ENCODE measurements around the gene ARHGEF7.

The ARHGEF7 gene

DNA sequence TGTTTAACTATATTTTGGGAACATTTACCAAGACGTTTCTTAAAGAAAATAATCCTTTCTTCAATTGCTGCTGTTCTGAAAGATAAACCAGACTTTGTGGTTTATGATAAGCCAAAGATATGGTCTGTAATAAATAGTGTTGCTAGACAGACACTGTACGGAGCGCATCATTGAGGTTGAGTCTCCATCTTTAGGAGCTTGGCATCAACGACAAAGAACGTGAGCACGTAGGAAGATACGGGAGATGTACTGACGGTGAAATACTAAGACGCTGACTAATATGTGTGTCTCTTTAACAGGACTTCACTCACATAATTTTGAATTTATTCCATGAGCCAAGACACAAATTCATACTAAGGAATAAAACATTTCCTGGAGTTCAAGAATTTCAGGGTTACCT lies 221.6 kb downstream of the ARHGEF7 start:
- no peak overlapping the region for H3K27ac ChIP-seq
- H3K9ac ChIP-seq, result no peak overlapping the region
- no peaks in the 10 kb centered on the region; a peak in 1 of 22 replicates for H3K36me3 ChIP-seq
- H3K27me3 ChIP-seq, result no peaks in the 10 kb centered on the region
- no peak overlapping the region for H3K4me3 ChIP-seq
- TF ChIP-seq Cebpa-rat (IDR thresholded peaks at IDR 0.05), result no peak
- no peak overlapping the region for H3K4me2 ChIP-seq
- no peaks in the 10 kb centered on the region for H4K20me1 ChIP-seq
- H3K4me1 ChIP-seq, result peaks cover 0 to 7% (median 0%) of the 10 kb centered on the region in 10 experiments; a peak in 6 of 20 replicates
- H3K9me3 ChIP-seq (replicated peaks in 1 of 11), result peaks cover 6 to 21% (median 15%) of the 10 kb centered on the region in 11 experiments; a peak in 19 of 22 replicates

DNA sequence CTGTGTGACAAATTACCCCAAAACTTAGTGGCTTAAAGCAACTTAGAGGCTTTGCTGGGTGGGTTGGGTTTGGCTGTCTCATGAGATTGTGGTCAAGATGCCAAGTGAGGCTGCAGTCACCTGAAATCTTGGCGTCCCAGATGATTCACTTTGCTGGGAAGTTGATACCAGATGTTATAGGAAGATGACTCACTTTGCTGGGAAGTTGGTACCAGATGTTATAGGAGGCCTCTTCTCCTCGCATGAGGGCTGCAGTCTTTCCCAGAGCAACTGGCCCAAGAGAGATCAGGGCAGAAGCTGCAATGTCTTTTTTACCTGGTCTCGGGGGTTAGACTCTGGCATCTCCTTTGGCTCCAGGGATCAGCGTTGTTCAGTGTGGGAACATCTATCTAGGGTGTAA lies 222.1 kb downstream of the ARHGEF7 start:
- Histone ChIP-seq H3K27ac (no peak overlapping the region), H3K4me2 (0 out of 22 replicates have a peak overlapping the region, but pooled peaks of 1 of the 11 experiments have one; percentile 3), H3K9ac (no peak overlapping the region), H3K36me3 (no peaks in the 10 kb centered on the region; a peak in 1 of 22 replicates), H3K9me3 (replicated peaks in 1 of 11) (peaks cover 6 to 21% (median 15%) of the 10 kb centered on the region in 11 experiments; a peak in 19 of 22 replicates), H3K27me3 (no peaks in the 10 kb centered on the region), H3K4me1 (peaks cover 0 to 6% (median 0%) of the 10 kb centered on the region in 10 experiments; a peak in 6 of 20 replicates), H4K20me1 (no peaks in the 10 kb centered on the region), H3K4me3 (no peak overlapping the region)
- TF ChIP-seq Cebpa-rat (IDR thresholded peaks at IDR 0.05), result no peak

DNA sequence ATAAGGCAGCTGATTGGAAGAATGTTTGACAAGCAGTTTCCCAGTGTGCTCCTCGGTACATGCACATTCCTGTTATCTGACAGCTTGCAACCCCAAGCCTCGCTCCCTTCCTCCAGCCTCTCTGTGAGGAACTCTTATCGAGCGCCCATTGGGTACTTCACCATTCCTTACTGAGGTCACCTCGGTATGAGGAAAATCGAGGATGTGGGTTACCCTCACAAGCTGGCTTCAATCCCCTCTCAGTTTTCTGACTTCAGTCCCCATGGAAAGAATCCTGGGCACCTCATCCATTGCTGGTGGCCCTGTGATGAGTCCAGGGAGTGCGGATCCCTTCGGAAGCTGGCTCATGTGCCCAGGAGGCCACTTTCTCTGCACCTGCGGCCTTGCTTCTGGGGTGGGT lies 222.6 kb downstream of the ARHGEF7 start:
- no peaks in the 10 kb centered on the region for H3K27me3 ChIP-seq
- no peak for TF ChIP-seq Cebpa-rat (IDR thresholded peaks at IDR 0.05)
- peaks cover 0 to under 1% (median 0%) of the 10 kb centered on the region in 10 experiments; a peak in 3 of 20 replicates for H3K4me1 ChIP-seq
- no peak overlapping the region for H3K9ac ChIP-seq
- peaks cover 6 to 20% (median 15%) of the 10 kb centered on the region in 11 experiments; a peak in 19 of 22 replicates for H3K9me3 ChIP-seq (replicated peaks in 1 of 11)
- no peak overlapping the region for H3K4me2 ChIP-seq
- H4K20me1 ChIP-seq, result no peaks in the 10 kb centered on the region
- no peaks in the 10 kb centered on the region; a peak in 1 of 22 replicates for H3K36me3 ChIP-seq
- H3K27ac ChIP-seq, result no peak overlapping the region
- H3K4me3 ChIP-seq, result no peak overlapping the region

DNA sequence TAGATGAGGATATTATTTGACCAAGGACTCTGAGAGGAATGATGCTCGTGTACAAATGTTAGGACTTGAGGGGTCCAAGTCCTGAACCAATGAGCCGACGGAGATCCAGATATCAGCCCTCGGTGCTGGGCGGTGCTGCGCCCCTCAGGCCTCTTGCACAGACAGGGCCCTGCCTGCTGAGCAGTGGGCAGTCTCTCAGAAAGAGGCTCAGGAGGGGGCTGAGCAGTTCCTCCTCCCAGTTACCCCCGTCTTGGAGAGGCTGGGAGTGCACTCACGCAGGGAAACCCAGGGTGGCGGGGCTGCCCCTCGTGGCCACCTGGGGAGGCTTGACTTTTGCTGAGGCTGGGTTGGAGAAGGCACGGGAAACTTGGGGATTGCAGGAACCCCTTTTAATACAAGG lies 223.7 kb downstream of the ARHGEF7 start:
- TF ChIP-seq Cebpa-rat (IDR thresholded peaks at IDR 0.05), result no peak
- no peak overlapping the region for H3K27ac ChIP-seq
- H3K4me1 ChIP-seq, result no peaks in the 10 kb centered on the region; a peak in 1 of 20 replicates
- no peaks in the 10 kb centered on the region for H3K27me3 ChIP-seq
- no peak overlapping the region for H3K4me3 ChIP-seq
- no peak overlapping the region for H3K4me2 ChIP-seq
- H3K36me3 ChIP-seq, result no peaks in the 10 kb centered on the region; a peak in 1 of 22 replicates
- H3K9me3 ChIP-seq (replicated peaks in 1 of 11), result peaks cover 6 to 15% (median 9%) of the 10 kb centered on the region in 11 experiments; a peak in 19 of 22 replicates
- no peak overlapping the region for H3K9ac ChIP-seq
- H4K20me1 ChIP-seq, result no peaks in the 10 kb centered on the region

DNA sequence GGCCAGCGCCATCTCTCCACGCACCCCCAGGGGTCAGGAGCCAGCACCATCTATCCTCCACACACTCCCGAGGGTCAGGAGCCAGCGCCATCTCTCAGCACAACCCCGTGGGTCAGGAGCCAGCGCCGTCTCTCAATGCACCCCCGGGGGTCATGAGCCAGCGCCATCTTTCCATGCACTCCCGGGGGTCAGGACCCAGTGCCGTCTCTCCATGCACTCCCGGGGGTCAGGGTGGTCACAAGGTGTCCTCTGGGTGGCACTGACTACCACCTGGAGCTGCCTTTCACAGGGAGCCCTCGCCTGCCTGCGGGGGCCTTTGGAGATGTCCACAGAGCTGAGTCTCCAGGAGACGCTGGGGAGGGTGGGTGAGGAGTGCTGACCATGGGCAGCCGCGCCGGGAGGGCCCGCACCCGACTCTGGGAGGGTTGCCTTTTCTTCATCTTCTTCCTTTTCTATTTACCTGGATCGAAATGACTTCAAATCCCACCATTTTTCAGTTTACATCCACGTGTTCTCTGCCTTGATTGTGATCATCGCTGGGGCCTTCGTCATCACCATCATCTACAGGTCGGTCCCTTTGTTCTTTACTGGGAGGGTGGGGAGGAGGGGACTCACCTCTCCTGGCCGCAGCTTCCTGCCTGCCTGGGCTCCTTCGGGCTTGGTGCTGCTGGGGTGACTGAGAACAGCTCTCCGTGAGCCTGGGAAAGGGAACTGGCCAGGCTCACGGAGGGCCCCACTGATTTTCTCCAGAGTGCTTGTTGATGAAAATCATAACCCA lies 224.4 kb downstream of the ARHGEF7 start:
- Histone ChIP-seq H3K4me3 (no peak overlapping the region), H3K4me2 (no peak overlapping the region), H3K27ac (no peak overlapping the region), H3K4me1 (no peaks in the 10 kb centered on the region; a peak in 1 of 20 replicates), H4K20me1 (no peaks in the 10 kb centered on the region), H3K27me3 (no peaks in the 10 kb centered on the region), H3K36me3 (no peaks in the 10 kb centered on the region), H3K9me3 (replicated peaks in 1 of 11) (peaks cover 0 to 7% (median 3%) of the 10 kb centered on the region in 11 experiments; a peak in 14 of 22 replicates), H3K9ac (no peak overlapping the region)
- no peak for TF ChIP-seq Cebpa-rat (IDR thresholded peaks at IDR 0.05)

DNA sequence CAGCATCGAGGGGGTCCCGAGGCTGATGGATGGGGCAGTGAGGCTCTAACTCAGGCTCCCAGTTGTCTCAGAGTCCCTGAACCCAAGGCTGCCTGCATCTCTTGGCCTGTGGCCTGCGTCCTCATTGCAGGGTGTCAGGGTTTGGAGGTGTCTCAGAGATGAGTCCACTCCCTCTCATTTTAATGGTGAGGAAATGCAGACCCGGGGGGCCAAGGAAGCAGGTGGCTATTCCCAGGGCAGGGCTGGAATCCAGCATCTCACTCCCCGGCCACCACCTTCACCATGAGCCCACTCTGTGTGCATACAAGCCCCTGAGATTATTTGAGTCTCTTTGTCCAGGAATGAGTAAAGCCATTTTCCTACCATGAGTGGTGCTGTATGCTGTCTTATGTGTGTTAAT lies 226.8 kb downstream of the ARHGEF7 start:
- H3K27ac ChIP-seq, result no peak overlapping the region
- H3K4me3 ChIP-seq, result no peak overlapping the region
- H3K4me2 ChIP-seq, result no peak overlapping the region
- no peaks in the 10 kb centered on the region for H3K27me3 ChIP-seq
- no peaks in the 10 kb centered on the region for H3K36me3 ChIP-seq
- no peaks in the 10 kb centered on the region for H3K9me3 ChIP-seq (replicated peaks in 1 of 11)
- H3K9ac ChIP-seq, result no peak overlapping the region
- no peaks in the 10 kb centered on the region; a peak in 1 of 20 replicates for H3K4me1 ChIP-seq
- H4K20me1 ChIP-seq, result no peaks in the 10 kb centered on the region
- no peak for TF ChIP-seq Cebpa-rat (IDR thresholded peaks at IDR 0.05)

DNA sequence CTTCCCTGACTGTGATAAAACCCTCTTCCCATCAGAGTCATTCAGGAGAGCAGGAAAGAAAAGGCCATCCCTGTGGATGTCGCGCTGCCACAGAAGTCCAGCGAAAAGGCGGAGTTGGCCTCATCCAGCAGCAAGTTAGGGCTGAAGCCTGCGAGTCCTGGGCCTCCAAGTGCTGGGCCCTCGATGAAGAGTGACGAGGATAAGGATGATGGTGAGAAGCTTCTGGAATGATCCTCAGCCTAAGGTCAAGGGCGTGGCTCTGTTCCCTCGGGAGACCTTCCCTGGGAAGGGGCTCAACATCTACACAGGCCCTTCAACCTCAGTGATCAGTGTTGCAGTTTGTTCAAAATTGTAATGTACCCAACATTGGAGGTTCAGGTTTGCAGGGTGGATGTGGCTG lies 227.6 kb downstream of the ARHGEF7 start:
- TF ChIP-seq Cebpa-rat (IDR thresholded peaks at IDR 0.05), result no peak
- Histone ChIP-seq H3K4me3 (no peak overlapping the region), H3K36me3 (no peaks in the 10 kb centered on the region), H3K9me3 (replicated peaks in 1 of 11) (no peaks in the 10 kb centered on the region), H3K4me1 (no peaks in the 10 kb centered on the region), H4K20me1 (no peaks in the 10 kb centered on the region), H3K27ac (no peak overlapping the region), H3K4me2 (no peak overlapping the region), H3K9ac (no peak overlapping the region), H3K27me3 (no peaks in the 10 kb centered on the region)

DNA sequence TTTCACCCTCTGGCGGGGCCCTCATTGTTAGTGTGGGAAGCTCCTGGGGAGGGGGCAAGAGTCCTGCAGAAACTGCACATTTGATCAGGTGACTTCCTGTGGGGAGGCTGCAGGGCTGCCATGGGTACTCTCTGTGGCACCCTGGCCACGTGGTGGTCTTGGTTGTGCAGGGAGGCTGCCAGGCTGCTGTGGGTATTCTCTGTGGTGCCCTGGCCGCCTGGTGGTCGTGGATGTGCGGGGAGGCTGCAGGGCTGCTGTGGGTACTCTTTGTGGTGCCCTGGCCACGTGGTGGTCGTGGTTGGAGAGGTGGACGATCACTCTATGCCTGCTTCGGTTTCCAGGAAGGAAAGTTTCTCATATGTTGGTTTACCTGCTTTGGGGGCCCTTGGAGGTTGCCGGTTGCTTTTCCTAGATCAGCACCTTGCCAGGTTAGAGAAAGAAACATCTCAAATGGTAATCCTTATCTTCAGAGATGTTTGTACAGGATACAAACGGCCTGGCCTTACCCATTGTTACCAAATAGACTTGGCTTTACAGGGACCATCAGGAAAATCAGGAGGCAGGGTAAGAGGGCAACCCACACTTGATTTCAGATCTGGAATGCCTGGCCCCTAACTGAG lies 228.2 kb downstream of the ARHGEF7 start:
- Histone ChIP-seq H3K9me3 (replicated peaks in 1 of 11) (0 out of 22 replicates have a peak, but pooled peaks cover 0 to 4% (median 0%) of the 10 kb centered on the region in 11 experiments), H3K36me3 (no peaks in the 10 kb centered on the region), H3K4me2 (no peak overlapping the region), H3K27me3 (no peaks in the 10 kb centered on the region), H3K27ac (no peak overlapping the region), H3K4me3 (no peak overlapping the region), H4K20me1 (no peaks in the 10 kb centered on the region), H3K9ac (no peak overlapping the region), H3K4me1 (no peaks in the 10 kb centered on the region)
- no peak for TF ChIP-seq Cebpa-rat (IDR thresholded peaks at IDR 0.05)

DNA sequence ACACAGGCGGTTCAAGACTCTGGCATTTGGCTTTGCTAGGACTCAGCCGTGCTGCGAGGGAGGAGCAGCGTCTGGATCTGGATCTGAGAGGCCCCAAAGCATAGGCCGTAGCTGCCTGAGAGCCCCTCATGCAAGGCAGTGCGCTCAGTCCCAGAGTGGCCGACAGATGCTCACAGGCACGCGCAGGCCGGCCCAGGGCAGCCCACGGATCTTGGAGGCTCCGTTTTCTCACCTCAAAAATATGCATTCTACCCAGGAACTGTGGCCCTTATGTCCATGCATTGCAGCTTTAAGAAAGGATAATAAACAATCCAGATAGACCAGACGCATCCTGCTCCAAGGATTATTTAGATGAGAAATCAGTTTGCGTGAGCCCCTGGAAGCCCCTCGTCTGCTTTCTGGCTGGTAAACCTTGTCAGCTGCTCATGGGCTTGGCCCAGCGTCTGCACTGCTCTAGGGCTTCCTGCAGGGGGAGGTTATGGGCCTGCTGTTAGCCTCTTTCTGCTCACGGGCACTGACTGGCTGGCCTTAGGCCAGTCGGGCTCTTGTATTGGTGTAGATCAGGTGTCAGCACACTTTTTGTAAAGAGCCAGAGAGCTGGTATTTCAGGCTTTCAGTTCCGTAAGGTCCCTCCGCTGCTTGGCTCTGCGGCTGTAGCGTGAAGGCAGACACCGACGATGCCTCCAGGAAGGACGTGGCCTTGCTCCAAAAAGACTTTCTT lies 229.5 kb downstream of the ARHGEF7 start:
- no peak overlapping the region for H3K9ac ChIP-seq
- no peak overlapping the region for H3K27ac ChIP-seq
- no peak overlapping the region for H3K4me2 ChIP-seq
- no peaks in the 10 kb centered on the region for H3K36me3 ChIP-seq
- no peak overlapping the region for H3K4me3 ChIP-seq
- H4K20me1 ChIP-seq, result no peaks in the 10 kb centered on the region
- H3K27me3 ChIP-seq, result no peaks in the 10 kb centered on the region
- TF ChIP-seq Cebpa-rat (IDR thresholded peaks at IDR 0.05), result no peak
- no peaks in the 10 kb centered on the region for H3K4me1 ChIP-seq
- peaks cover 0 to 18% (median 0%) of the 10 kb centered on the region in 11 experiments; a peak in 6 of 22 replicates for H3K9me3 ChIP-seq (replicated peaks in 1 of 11)

All from BLaER1 treated with 17β-estradiol and CSF1 and Interleukin-3, amounts not matched to agents 10 nM and 100 nM (cell line).